ENCODE measurements around the gene OTOP2.

Gene OTOP2

GRCh38 chr17:74937064-74938051, 13.3 kb downstream of the OTOP2 start:
- H3K27me3 ChIP-seq (ENCODE audit: insufficient read depth, poor library complexity, severe bottlenecking) = peaks cover 34% of the 10 kb centered on the region

GRCh38 chr17:74938194-74938950, 14.3 kb downstream of the OTOP2 start:
- DNase-seq (ENCODE audit: low read depth in 1 of 2, low spot score in 1 of 2) = no peak
- no peak overlapping the region for H3K27ac ChIP-seq (replicated peaks)
- H3K4me3 ChIP-seq (replicated peaks; ENCODE audit: insufficient read depth, low read length) = no peak overlapping the region
- TF ChIP-seq CTCF (IDR thresholded peaks at IDR 0.05; ENCODE audit: insufficient read depth, low read length) = no peak
- no peak for TF ChIP-seq POLR2AphosphoS5 (IDR thresholded peaks at IDR 0.05; ENCODE audit: low read depth)
- TF ChIP-seq REST (IDR thresholded peaks at IDR 0.05; ENCODE audit: insufficient replicate concordance, low read depth) = no peak
- no peak for TF ChIP-seq GABPA (IDR thresholded peaks at IDR 0.05; ENCODE audit: low read depth)
- no peak for TF ChIP-seq SPI1 (IDR thresholded peaks at IDR 0.05; ENCODE audit: borderline replicate concordance, low read depth)
- H3K27me3 ChIP-seq (ENCODE audit: insufficient read depth, poor library complexity, severe bottlenecking) = peaks cover 34% of the 10 kb centered on the region

More at GRCh38 chr17:74937064-74938051, 13.3 kb downstream of the OTOP2 start:
- H3K4me3 ChIP-seq (replicated peaks; ENCODE audit: insufficient read depth, low read length) = no peak overlapping the region
- TF ChIP-seq SPI1 (IDR thresholded peaks at IDR 0.05; ENCODE audit: borderline replicate concordance, low read depth) (no peak), REST (IDR thresholded peaks at IDR 0.05; ENCODE audit: insufficient replicate concordance, low read depth) (peak; percentile 87)
- H3K27ac ChIP-seq (replicated peaks) = no peak overlapping the region
- no peak for DNase-seq (ENCODE audit: low read depth in 1 of 2, low spot score in 1 of 2)

- H3K27me3 ChIP-seq (ENCODE audit: insufficient read depth, poor library complexity, severe bottlenecking) = peaks cover 32% of the 10 kb centered on the region
- TF ChIP-seq CTCF (IDR thresholded peaks at IDR 0.05; ENCODE audit: insufficient read depth, low read length) (no peak), SPI1 (IDR thresholded peaks at IDR 0.05; ENCODE audit: borderline replicate concordance, low read depth) (no peak), GABPA (IDR thresholded peaks at IDR 0.05; ENCODE audit: low read depth) (no peak), POLR2AphosphoS5 (IDR thresholded peaks at IDR 0.05; ENCODE audit: low read depth) (no peak), REST (IDR thresholded peaks at IDR 0.05; ENCODE audit: insufficient replicate concordance, low read depth) (no peak)
Observed at GRCh38 chr17:74939534-74939933, 15.5 kb downstream of the OTOP2 start.

More at GRCh38 chr17:74939534-74939933, 15.5 kb downstream of the OTOP2 start:
- no peak overlapping the region for H3K4me3 ChIP-seq (replicated peaks; ENCODE audit: insufficient read depth, low read length)
- DNase-seq (ENCODE audit: low read depth in 1 of 2, low spot score in 1 of 2) = no peak
- no peak overlapping the region for H3K27ac ChIP-seq (replicated peaks)
